Ramos (cell line): Measurements from ENCODE around the gene TMEM121B.
"Not testable (repeated sequence)": the region's sequence is repeated elsewhere in the genome, so short reads cannot be mapped to it uniquely, and the experiment has no call there.

ENCODE experiments used
- in situ Hi-C: fragments of 300-500 bp; cut with MboI; formaldehyde crosslinking; loops from one replicate; pipeline ENCODE4 v1.14.3; 2022; ENCODE audit warnings: low sequenced_read_pairs; ENCODE audit not compliant: unreplicated experiment

The TMEM121B gene

GRCh38 chr22:17121233-17122195, at the start of gene TMEM121B:
Gene TMEM121B, minus strand, starts transcription at chr22:17121360. Its CDS starts 233 bp downstream, at chr22:17121127.
- in situ Hi-C loops, result no loop called here

- in situ Hi-C loops, result no loop called here
Observed at GRCh38 chr22:17167486-17167885, 46.3 kb upstream of the TMEM121B start.

- in situ Hi-C loops, result no loop called here
Observed at GRCh38 chr22:17164392-17165024, 43.3 kb upstream of the TMEM121B start.

GRCh38 chr22:17162731-17163130, 41.6 kb upstream of the TMEM121B start:
- in situ Hi-C loops, result no loop called here

GRCh38 chr22:17161991-17162390, 40.8 kb upstream of the TMEM121B start:
- in situ Hi-C loops, result no loop called here

- in situ Hi-C loops, result no loop called here
Observed at GRCh38 chr22:17159504-17159951, 38.4 kb upstream of the TMEM121B start.

- in situ Hi-C loops, result no loop called here
Observed at GRCh38 chr22:17158568-17159503, 37.7 kb upstream of the TMEM121B start, which contains the start of gene HDHD5. Gene HDHD5, minus strand, starts transcription at chr22:17159277. Its CDS starts 26 bp downstream, at chr22:17159251.

GRCh38 chr22:17158176-17158567, 37.0 kb upstream of the TMEM121B start:
- in situ Hi-C loops, result no loop called here

- in situ Hi-C loops, result no loop called here
Observed at GRCh38 chr22:17157714-17158113, 36.6 kb upstream of the TMEM121B start.

- in situ Hi-C loops, result no loop called here
Observed at GRCh38 chr22:17155941-17156340, 34.8 kb upstream of the TMEM121B start.

- in situ Hi-C loops, result no loop called here
Observed at GRCh38 chr22:17152971-17153370, 31.8 kb upstream of the TMEM121B start.

- in situ Hi-C loops, result no loop called here
Observed at GRCh38 chr22:17152340-17152739, 31.2 kb upstream of the TMEM121B start.

- in situ Hi-C loops, result no loop called here
Observed at GRCh38 chr22:17149076-17149815, 28.1 kb upstream of the TMEM121B start.

GRCh38 chr22:17147458-17147857, 26.3 kb upstream of the TMEM121B start:
- in situ Hi-C loops, result not testable (repeated sequence)

GRCh38 chr22:17145021-17145680, 24.0 kb upstream of the TMEM121B start:
- in situ Hi-C loops, result no loop called here

- in situ Hi-C loops, result no loop called here
Observed at GRCh38 chr22:17143826-17144225, 22.7 kb upstream of the TMEM121B start.

GRCh38 chr22:17143101-17143500, 21.9 kb upstream of the TMEM121B start:
- in situ Hi-C loops, result no loop called here

GRCh38 chr22:17140826-17141766, 19.9 kb upstream of the TMEM121B start:
- in situ Hi-C loops, result no loop called here
